ENCODE data around the gene PRDM7.

DNA sequence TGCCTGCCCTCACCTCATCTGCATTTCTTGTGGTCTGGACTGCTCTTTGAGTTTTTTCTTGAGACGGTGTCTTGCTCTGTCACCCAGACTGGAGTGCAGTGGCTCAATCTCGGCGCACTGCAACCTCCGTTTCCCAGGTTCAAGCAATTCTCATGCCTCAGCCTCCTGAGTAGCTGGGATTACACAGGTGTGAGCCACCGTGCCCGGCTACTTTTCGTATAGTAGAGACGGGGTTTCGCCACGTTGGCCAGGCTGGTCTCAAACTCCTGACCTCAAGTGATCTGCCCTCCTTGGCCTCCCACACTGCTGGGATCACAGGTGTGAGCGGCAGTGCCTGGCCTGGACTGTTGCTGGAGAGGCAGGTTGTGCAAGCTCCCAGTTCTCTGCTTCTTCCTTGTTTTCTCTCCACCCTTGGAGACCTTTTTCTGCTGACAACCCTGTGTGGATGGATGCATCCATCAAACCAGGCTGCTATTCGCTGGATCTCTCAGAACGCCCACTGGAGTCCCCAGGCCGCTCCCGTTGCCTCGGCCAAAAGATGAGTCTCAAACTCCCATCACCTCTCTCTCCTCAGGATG lies 35.1 kb downstream of the PRDM7 start:
- TF ChIP-seq, protein P1, sequence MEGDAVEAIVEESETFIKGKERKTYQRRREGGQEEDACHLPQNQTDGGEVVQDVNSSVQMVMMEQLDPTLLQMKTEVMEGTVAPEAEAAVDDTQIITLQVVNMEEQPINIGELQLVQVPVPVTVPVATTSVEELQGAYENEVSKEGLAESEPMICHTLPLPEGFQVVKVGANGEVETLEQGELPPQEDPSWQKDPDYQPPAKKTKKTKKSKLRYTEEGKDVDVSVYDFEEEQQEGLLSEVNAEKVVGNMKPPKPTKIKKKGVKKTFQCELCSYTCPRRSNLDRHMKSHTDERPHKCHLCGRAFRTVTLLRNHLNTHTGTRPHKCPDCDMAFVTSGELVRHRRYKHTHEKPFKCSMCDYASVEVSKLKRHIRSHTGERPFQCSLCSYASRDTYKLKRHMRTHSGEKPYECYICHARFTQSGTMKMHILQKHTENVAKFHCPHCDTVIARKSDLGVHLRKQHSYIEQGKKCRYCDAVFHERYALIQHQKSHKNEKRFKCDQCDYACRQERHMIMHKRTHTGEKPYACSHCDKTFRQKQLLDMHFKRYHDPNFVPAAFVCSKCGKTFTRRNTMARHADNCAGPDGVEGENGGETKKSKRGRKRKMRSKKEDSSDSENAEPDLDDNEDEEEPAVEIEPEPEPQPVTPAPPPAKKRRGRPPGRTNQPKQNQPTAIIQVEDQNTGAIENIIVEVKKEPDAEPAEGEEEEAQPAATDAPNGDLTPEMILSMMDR (IDR thresholded peaks at IDR 0.05), result no peak
- TF ChIP-seq EZH2 (IDR thresholded peaks at IDR 0.05; ENCODE audit: borderline replicate concordance, insufficient read depth, low read depth, low read length, poor library complexity, severe bottlenecking), result no peak

All from B cell (primary cell).